NT2/D1 (cell line): Measurements from ENCODE around the gene PJA2.

ENCODE experiments used
- SUZ12 ChIP-seq: IDR thresholded peaks from 2 replicates; pipeline ENCODE4 v1.6.1; 2011; ENCODE audit not compliant: insufficient read length, insufficient read depth; ENCODE audit errors: extremely low read depth
- YY1 ChIP-seq: IDR thresholded peaks from 2 replicates; pipeline ENCODE4 v1.6.1; 2011; ENCODE audit not compliant: insufficient read length, insufficient read depth

- TF ChIP-seq SUZ12 (no peak), YY1 (no peak)
These were observed 39.1 kb upstream of the PJA2 start for GRCh38 chr5:109448838-109449237.
